HG02970 (cell line): ENCODE measurements around the gene KRTAP9-2.
"Not testable (repeated sequence)": the region's sequence is repeated elsewhere in the genome, so short reads cannot be mapped to it uniquely, and the experiment has no call there.

ENCODE experiments used
- ATAC-seq: cut with Tn5 transposase; IDR thresholded peaks from one replicate; pipeline ENCODE4 v1.9.1; 2021; ENCODE audit warnings: mild to moderate bottlenecking, moderate library complexity, moderate number of reproducible peaks; ENCODE audit not compliant: unreplicated experiment, low FRiP score

The KRTAP9-2 gene

GRCh38 chr17:41226598-41227095, at the start of gene KRTAP9-2:
Gene KRTAP9-2 (plus strand): TSS chr17:41226648. CDS start chr17:41226655, 7 bp downstream.
- ATAC-seq = not testable (repeated sequence)

- ATAC-seq = no peak
Observed at GRCh38 chr17:41176744-41177387, 49.6 kb upstream of the KRTAP9-2 start.

GRCh38 chr17:41177727-41178271, 48.6 kb upstream of the KRTAP9-2 start, which contains the start of gene KRTAP4-2:
Gene KRTAP4-2 (minus strand): TSS chr17:41178221. CDS start chr17:41178164, 57 bp downstream.
- no peak for ATAC-seq

GRCh38 chr17:41178341-41178740, 48.1 kb upstream of the KRTAP9-2 start:
- no peak for ATAC-seq

GRCh38 chr17:41178843-41179616, 47.4 kb upstream of the KRTAP9-2 start:
- ATAC-seq = no peak

GRCh38 chr17:41184480-41184961, 41.9 kb upstream of the KRTAP9-2 start, which contains the start of gene KRTAP4-1:
Gene KRTAP4-1 (minus strand): TSS chr17:41184911. CDS start chr17:41184854, 57 bp downstream.
- ATAC-seq = no peak

GRCh38 chr17:41185001-41185400, 41.4 kb upstream of the KRTAP9-2 start:
- no peak for ATAC-seq

GRCh38 chr17:41186872-41187271, 39.6 kb upstream of the KRTAP9-2 start:
- ATAC-seq = no peak

GRCh38 chr17:41189837-41190318, 36.6 kb upstream of the KRTAP9-2 start, which contains the start of gene KRTAP9-1:
Gene KRTAP9-1 (plus strand): TSS chr17:41189887. CDS start chr17:41189887, 0 bp downstream.
- ATAC-seq = not testable (repeated sequence)

- no peak for ATAC-seq
Observed at GRCh38 chr17:41190328-41190727, 36.1 kb upstream of the KRTAP9-2 start.

GRCh38 chr17:41196068-41196467, 30.4 kb upstream of the KRTAP9-2 start:
- ATAC-seq = no peak

GRCh38 chr17:41199421-41200078, 26.9 kb upstream of the KRTAP9-2 start:
- ATAC-seq = no peak

GRCh38 chr17:41211845-41212466, 14.5 kb upstream of the KRTAP9-2 start:
- no peak for ATAC-seq

- ATAC-seq = no peak
Observed at GRCh38 chr17:41212524-41213169, 13.8 kb upstream of the KRTAP9-2 start.

- ATAC-seq = no peak
Observed at GRCh38 chr17:41215681-41216080, 10.8 kb upstream of the KRTAP9-2 start.

GRCh38 chr17:41223821-41224220, 2.6 kb upstream of the KRTAP9-2 start:
- no peak for ATAC-seq

- ATAC-seq = no peak
Observed at GRCh38 chr17:41226051-41226450, 397 bp upstream of the KRTAP9-2 start.

GRCh38 chr17:41230094-41230493, 3.6 kb downstream of the KRTAP9-2 start:
- ATAC-seq = no peak

GRCh38 chr17:41231731-41232130, 5.3 kb downstream of the KRTAP9-2 start:
- no peak for ATAC-seq
